BE2C (cell line): ENCODE measurements around the gene PRDM15.

ENCODE experiments used
- DNase-seq: peaks from one replicate; pipeline ENCODE4 v3.0.0-alpha.2; 2020
- H3K27me3 ChIP-seq: fragments of 250-450 bp; sonication (Bioruptor Pico); 2 replicates; pipeline ENCODE4 v1.5.1; 2020; ENCODE audit warnings: mild to moderate bottlenecking
- H3K36me3 ChIP-seq: fragments of 250-450 bp; sonication (Bioruptor Pico); 2 replicates; pipeline ENCODE4 v1.5.1; 2020; ENCODE audit warnings: mild to moderate bottlenecking
- H3K4me1 ChIP-seq: fragments of 250-450 bp; sonication (Bioruptor Pico); 2 replicates; pipeline ENCODE4 v1.5.1; 2020
- H3K4me3 ChIP-seq: 2 replicates; pipeline ENCODE4 v1.5.1; 2011; ENCODE audit warnings: low read depth, low read length
- H3K9me3 ChIP-seq: fragments of 250-450 bp; sonication (Bioruptor Pico); 2 replicates; pipeline ENCODE4 v1.5.1; 2020
- TF ChIP-seq, protein P1 (sequence below): IDR thresholded peaks from 2 replicates; pipeline ENCODE4 v1.5.1; 2012; ENCODE audit warnings: mild to moderate bottlenecking, low read depth, low read length

PRDM15 gene

DNA sequence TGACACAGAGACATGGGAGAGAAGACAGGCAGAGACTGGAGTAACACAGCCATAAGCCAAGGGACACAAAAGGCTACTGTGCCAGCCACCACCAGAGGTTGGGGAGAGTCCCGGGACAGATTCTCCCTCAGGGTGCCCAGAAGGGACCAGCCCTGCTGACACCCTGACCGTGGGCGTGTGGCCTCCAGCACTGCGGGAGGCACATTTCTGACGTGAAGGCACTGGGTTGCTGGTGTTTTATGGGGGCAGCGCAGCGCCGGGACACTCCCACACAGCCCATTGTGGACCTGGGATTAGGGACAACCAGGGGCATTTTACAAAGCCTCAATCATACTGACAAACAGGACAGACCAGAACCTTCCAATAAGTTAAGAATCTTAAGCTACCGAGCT is 26.2 kb downstream of the PRDM15 start:
- H3K9me3 ChIP-seq, result no peaks in the 10 kb centered on the region
- TF ChIP-seq, protein P1, sequence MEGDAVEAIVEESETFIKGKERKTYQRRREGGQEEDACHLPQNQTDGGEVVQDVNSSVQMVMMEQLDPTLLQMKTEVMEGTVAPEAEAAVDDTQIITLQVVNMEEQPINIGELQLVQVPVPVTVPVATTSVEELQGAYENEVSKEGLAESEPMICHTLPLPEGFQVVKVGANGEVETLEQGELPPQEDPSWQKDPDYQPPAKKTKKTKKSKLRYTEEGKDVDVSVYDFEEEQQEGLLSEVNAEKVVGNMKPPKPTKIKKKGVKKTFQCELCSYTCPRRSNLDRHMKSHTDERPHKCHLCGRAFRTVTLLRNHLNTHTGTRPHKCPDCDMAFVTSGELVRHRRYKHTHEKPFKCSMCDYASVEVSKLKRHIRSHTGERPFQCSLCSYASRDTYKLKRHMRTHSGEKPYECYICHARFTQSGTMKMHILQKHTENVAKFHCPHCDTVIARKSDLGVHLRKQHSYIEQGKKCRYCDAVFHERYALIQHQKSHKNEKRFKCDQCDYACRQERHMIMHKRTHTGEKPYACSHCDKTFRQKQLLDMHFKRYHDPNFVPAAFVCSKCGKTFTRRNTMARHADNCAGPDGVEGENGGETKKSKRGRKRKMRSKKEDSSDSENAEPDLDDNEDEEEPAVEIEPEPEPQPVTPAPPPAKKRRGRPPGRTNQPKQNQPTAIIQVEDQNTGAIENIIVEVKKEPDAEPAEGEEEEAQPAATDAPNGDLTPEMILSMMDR, result no peak
- H3K36me3 ChIP-seq, result peaks cover 19% of the 10 kb centered on the region
- H3K4me1 ChIP-seq, result no peaks in the 10 kb centered on the region
- no peak overlapping the region for H3K4me3 ChIP-seq
- no peak for DNase-seq
- H3K27me3 ChIP-seq, result no peaks in the 10 kb centered on the region

DNA sequence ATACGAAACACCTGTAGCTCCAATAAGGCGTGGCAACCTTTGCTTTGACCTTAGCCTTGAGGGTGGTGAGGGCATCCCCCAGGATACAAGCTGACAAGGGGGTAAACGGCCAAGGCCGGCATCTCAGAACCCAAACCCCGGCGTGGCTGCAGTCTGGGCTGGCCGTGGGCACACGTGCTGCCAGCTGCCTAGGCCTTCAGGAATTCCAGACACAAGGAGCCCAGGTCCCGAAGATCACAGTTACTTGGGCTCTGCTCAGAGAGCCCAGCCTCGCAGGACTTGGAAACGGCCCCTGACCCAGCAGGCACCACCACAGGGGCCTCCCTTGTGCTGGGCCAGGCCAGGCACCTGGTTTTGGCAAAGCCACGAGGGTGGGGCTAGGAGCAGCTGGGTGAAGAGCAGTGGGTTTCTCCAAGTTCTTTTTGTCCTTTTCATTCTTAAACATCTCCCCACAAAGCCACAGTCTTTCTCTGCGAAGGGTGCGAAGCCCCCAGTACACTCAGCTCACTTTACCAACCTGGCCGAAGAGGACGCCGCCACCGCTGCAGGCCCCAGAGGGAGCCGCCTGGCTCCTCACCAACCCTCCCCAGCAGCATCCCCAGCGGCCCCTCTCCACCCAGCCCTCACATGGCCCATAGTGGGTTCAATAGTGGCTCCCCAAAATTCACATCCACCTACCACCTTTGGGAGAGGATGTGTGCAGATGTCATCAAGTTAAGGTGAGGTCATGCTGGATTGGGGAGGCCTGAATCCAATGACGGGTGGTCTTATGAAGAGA is 26.8 kb downstream of the PRDM15 start:
- Histone ChIP-seq H3K4me1 (no peaks in the 10 kb centered on the region), H3K36me3 (peaks cover 19% of the 10 kb centered on the region), H3K27me3 (no peaks in the 10 kb centered on the region), H3K4me3 (no peak overlapping the region), H3K9me3 (no peaks in the 10 kb centered on the region)
- TF ChIP-seq, protein P1, result no peak
- DNase-seq, result no peak

DNA sequence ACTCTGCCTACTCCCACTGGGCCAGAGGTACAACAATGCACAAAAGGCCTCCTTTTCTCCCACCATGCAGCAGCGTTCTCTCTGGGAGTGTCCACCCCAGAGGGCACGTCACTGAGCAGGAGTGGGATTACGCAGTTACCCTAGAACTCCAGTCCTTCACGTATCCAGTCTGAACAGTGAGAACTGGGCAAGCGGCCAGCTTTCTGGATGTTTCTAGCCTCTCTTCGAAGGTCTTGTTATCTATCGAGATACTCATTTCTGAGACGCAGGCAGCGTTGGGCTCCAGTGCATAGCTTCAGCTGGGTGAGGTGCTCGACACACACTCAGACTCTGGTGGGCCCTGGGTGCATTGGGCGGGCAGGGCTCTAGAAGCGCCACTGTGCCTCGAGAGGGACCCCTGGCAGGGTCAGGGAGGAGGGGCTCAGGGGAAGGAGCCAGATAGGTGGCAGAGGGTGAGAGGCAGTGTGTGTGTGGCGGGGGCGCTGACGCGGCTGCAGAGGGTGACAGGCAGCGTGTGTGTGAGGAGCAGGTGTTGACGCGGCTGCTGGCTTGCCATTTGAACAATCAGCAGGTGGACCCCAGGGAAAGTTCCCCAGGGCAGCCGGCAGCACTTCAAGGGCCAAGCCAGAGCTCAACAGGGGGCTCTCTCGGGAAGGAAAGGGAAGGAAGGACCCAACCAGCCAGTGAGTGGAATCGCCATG is 27.9 kb downstream of the PRDM15 start:
- no peaks in the 10 kb centered on the region for H3K27me3 ChIP-seq
- no peak overlapping the region for H3K4me3 ChIP-seq
- no peaks in the 10 kb centered on the region for H3K4me1 ChIP-seq
- TF ChIP-seq, protein P1, result no peak
- no peaks in the 10 kb centered on the region for H3K9me3 ChIP-seq
- no peak for DNase-seq
- H3K36me3 ChIP-seq, result peaks cover 14% of the 10 kb centered on the region

DNA sequence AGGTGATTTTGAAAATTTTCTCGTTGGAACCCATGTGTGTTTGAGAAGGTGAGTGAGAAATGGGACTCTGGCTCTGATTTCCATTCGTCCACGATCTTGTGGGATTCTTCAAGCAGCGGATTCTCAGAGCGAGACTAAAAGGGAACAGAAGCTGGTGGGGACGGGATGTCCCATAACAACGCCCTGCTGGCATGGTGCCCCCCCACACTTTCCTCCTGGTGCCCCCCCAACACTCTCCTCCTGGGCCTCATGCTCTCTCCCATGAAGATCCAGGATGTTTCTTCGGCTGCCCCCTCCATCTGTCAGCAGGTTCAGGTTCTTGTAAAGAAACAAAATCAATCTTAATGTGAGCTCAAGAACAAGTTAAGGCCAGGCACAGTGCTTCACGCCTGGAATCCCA is 29.1 kb downstream of the PRDM15 start:
- H3K9me3 ChIP-seq, result no peaks in the 10 kb centered on the region
- DNase-seq, result no peak
- no peak overlapping the region for H3K4me3 ChIP-seq
- H3K27me3 ChIP-seq, result no peaks in the 10 kb centered on the region
- TF ChIP-seq, protein P1, result no peak
- H3K4me1 ChIP-seq, result no peaks in the 10 kb centered on the region
- H3K36me3 ChIP-seq, result peaks cover 12% of the 10 kb centered on the region

DNA sequence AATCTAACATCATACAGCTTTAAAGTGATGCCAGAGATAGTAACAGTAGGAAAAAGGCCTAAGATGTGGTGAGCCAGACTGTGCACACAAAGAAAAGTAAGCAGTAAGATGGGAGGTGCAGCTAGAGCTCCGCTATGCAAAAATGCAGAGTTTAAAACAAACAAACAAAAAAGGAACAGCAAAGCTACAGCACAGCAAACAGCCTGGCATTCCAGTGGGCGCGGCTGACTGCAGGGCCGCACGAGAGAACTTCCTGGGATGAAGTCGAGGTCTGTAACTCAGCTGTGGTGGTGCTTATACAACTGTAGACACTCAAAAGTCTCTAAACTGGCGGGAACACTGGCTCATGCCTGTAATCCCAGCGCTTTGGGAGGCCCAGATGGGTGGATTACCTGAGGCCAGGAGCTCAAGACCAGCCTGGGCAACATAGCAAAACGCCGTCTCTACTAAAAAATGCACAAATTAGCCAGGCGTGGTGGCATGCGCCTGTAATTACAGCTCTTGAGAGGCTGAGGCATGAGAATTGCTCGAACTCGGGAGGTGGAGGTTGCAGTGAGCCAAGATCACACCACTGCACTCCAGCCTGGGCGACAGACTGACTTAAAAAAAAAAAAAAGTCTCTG is 30.1 kb downstream of the PRDM15 start:
- no peaks in the 10 kb centered on the region for H3K27me3 ChIP-seq
- no peaks in the 10 kb centered on the region for H3K4me1 ChIP-seq
- DNase-seq, result no peak
- H3K9me3 ChIP-seq, result no peaks in the 10 kb centered on the region
- H3K4me3 ChIP-seq, result no peak overlapping the region
- TF ChIP-seq, protein P1, result no peak
- peaks cover 4% of the 10 kb centered on the region for H3K36me3 ChIP-seq
